Testis (tissue), 3 donors: ENCODE measurements around the gene SAP30. TPM values are rescaled to one million over a fixed set of nuclear protein-coding genes. Genes with fewer than 3 reads are reported as not detected.

Source experiments
- DNase-seq: peaks from one replicate; pipeline ENCODE4 v3.0.0-alpha.2; 2019
- H3K27ac ChIP-seq, 2 donors: fragments of 200-600 bp; sonication (generic); one replicate each; pipeline ENCODE4 v1.5.1; 2019
- H3K27me3 ChIP-seq: fragments of 200-600 bp; sonication (generic); one replicate; pipeline ENCODE4 v1.5.1; 2019
- H3K36me3 ChIP-seq: fragments of 200-600 bp; sonication (generic); one replicate; pipeline ENCODE4 v1.5.1; 2017; ENCODE audit warnings: low read depth; ENCODE audit errors: missing control alignments
- H3K4me1 ChIP-seq: fragments of 200-600 bp; sonication (generic); one replicate; pipeline ENCODE4 v1.5.1; 2019
- H3K4me3 ChIP-seq, 2 donors: fragments of 200-600 bp; sonication (generic); one replicate each; pipeline ENCODE4 v1.5.1; 2017 to 2019
- H3K9me3 ChIP-seq: fragments of 200-600 bp; sonication (generic); one replicate; pipeline ENCODE4 v1.5.1; 2017
- CTCF ChIP-seq, 3 experiments: fragments of 450-650 bp in 2 of 3; fragments of 200-600 bp in 1 of 3; sonication (generic) in 1 of 3; IDR thresholded peaks; one replicate each; pipeline ENCODE4 v1.5.1; 2016 to 2019; ENCODE audit warnings: antibody characterized with exemption in 3 of 3, mild to moderate bottlenecking in 2 of 3, moderate library complexity in 1 of 3
- POLR2A ChIP-seq: fragments of 450-650 bp; IDR thresholded peaks from one replicate; pipeline ENCODE4 v1.6.1; 2017; ENCODE audit warnings: antibody characterized with exemption, mild to moderate bottlenecking, moderate library complexity
- WGBS, 2 donors: methylation state at CpG; one replicate each; pipeline ENCODE4 v1.1.5; 2018; 5-methylcytosine and 5-hydroxymethylcytosine counted together
- intact Hi-C: fragments of 100-400 bp; cut with DNase I; formaldehyde crosslinking; loops from one replicate; pipeline ENCODE4 v1.15.1; 2023; ENCODE audit warnings: low total_unique reads
- polyA plus RNA-seq: library from polyadenylated mRNA; stranded (reverse); fragments of 350-450 nt; fragmentation: Illumina TruSeq; extraction: RNeasy Lipid Tissue Mini Kit (QIAGEN cat#74804); gene quantifications from one replicate; pipeline ENCODE4 v1.2.3, GENCODE V29; 2014; ENCODE audit warnings: low read depth, low replicate concordance; ENCODE audit not compliant: insufficient read depth
- total RNA-seq, 2 donors: library from RNA; depleted of rRNA; stranded (reverse); fragments of >200 nt; gene quantifications; one replicate each; pipeline ENCODE4 v1.2.3, GENCODE V29; 2016

SAP30 gene
- total and polyA plus RNA-seq, 3 donors from 2014 or later: 45.8 to 57.0 (median 49.0) TPM

DNA sequence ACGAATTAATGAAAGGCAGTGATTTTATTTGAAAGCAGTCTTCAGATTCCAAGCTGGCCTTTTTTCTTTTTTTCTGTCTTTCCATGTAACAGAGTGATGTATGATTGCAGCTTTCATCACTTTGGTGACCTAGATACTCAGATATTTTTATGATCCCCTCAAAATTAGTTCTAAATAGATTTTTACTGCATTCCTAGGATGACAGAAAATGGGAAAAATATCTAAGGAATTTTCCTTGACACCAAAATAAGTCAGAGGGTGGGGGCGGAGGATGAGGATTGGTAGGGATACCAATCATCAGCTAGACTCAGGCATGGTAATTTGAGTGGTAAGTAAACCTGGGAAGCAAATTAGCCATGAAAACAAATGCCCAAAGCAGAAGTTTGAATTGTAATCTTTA is 24.7 kb upstream of the SAP30 start:
- Histone ChIP-seq H3K36me3 (no peaks in the 10 kb centered on the region), H3K9me3 (no peaks in the 10 kb centered on the region), H3K4me3 (no peak overlapping the region), H3K27ac (no peak overlapping the region), H3K4me1 (no peaks in the 10 kb centered on the region), H3K27me3 (no peaks in the 10 kb centered on the region)
- DNase-seq: no peak
- no peak for TF ChIP-seq POLR2A
- TF ChIP-seq CTCF (IDR thresholded peaks at IDR 0.05): no peak
- intact Hi-C loops: no loop called here
- 67 to 89% methylated on average over 2 of the region's 2 CpGs for WGBS, 2 donors

- Histone ChIP-seq H3K27ac (no peak overlapping the region), H3K4me1 (no peaks in the 10 kb centered on the region), H3K9me3 (no peaks in the 10 kb centered on the region), H3K36me3 (no peaks in the 10 kb centered on the region), H3K4me3 (no peak overlapping the region), H3K27me3 (no peaks in the 10 kb centered on the region)
- DNase-seq: no peak
- WGBS, 2 donors: 96 to 100% methylated on average over 1 of the region's 1 CpG
- intact Hi-C loops: no loop called here
- TF ChIP-seq CTCF (IDR thresholded peaks at IDR 0.05) (no peak), POLR2A (no peak)
Observed at GRCh38 chr4:173347467-173347866, 23.3 kb upstream of the SAP30 start.

- H3K27me3 ChIP-seq: no peaks in the 10 kb centered on the region
- H3K4me1 ChIP-seq: no peaks in the 10 kb centered on the region
- no peak for DNase-seq
- TF ChIP-seq POLR2A: no peak
- no peak for TF ChIP-seq CTCF (IDR thresholded peaks at IDR 0.05)
- H3K9me3 ChIP-seq: no peaks in the 10 kb centered on the region
- intact Hi-C loops: no loop called here
- no peak overlapping the region for H3K27ac ChIP-seq
- WGBS, 2 donors: 83 to 84% methylated on average over 2 of the region's 2 CpGs
- no peaks in the 10 kb centered on the region for H3K36me3 ChIP-seq
- H3K4me3 ChIP-seq: no peak overlapping the region
Observed at GRCh38 chr4:173357939-173358338, 12.8 kb upstream of the SAP30 start.

- H3K27ac ChIP-seq: no peak overlapping the region
- intact Hi-C loops: no loop called here
- no peak for DNase-seq
- H3K9me3 ChIP-seq: no peaks in the 10 kb centered on the region
- no peaks in the 10 kb centered on the region for H3K27me3 ChIP-seq
- WGBS, 2 donors: 59 to 65% methylated on average over 5 of the region's 5 CpGs
- H3K36me3 ChIP-seq: no peaks in the 10 kb centered on the region
- TF ChIP-seq CTCF (IDR thresholded peaks at IDR 0.05): peak in 1 of 3 experiments; percentile 15
- no peak for TF ChIP-seq POLR2A
- H3K4me1 ChIP-seq: no peaks in the 10 kb centered on the region
- H3K4me3 ChIP-seq: no peak overlapping the region
Observed at GRCh38 chr4:173360587-173361221, 10.1 kb upstream of the SAP30 start.

DNA sequence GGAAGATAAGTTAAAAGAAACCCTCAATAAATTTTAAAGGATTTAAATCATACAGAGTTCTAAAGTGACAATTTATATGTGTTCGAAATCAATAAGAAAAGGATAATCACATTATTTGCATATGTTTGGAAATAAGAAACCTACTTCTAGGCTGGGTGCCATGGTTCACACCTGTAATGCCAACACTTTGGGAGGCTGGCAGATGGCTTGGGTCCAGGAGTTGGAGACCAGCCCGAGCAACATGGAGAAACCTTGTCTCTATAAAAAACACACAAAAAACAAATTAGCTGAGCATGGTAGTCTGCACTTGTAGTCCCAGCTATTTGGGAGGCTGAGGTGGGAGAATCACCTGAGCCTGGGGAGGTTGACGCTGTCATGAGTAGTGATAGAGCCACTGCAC is 8.1 kb upstream of the SAP30 start:
- H3K27me3 ChIP-seq: no peaks in the 10 kb centered on the region
- H3K4me3 ChIP-seq: no peak overlapping the region
- H3K4me1 ChIP-seq: no peaks in the 10 kb centered on the region
- WGBS, 2 donors: 92 to 94% methylated on average over 3 of the region's 3 CpGs
- no peak for DNase-seq
- intact Hi-C loops: no loop called here
- H3K36me3 ChIP-seq: no peaks in the 10 kb centered on the region
- no peak for TF ChIP-seq CTCF (IDR thresholded peaks at IDR 0.05)
- no peak for TF ChIP-seq POLR2A
- no peak overlapping the region for H3K27ac ChIP-seq
- H3K9me3 ChIP-seq: no peaks in the 10 kb centered on the region
